OCI-LY1 (cell line): ENCODE results near the gene RAB6A.

Experiments
- CTCF ChIP-seq: fragments of 200-600 bp; sonication (generic), shearing (Covaris generic); IDR thresholded peaks from 2 replicates; pipeline ENCODE4 v1.5.1; 2017; ENCODE audit warnings: mild to moderate bottlenecking, antibody characterized with exemption, low read length, moderate library complexity, mixed read lengths
- EZH2 ChIP-seq: fragments of 200-600 bp; sonication (generic), shearing (Covaris generic); IDR thresholded peaks from 2 replicates; pipeline ENCODE4 v1.8.0; 2017; ENCODE audit warnings: borderline replicate concordance, mixed run types, mild to moderate bottlenecking, antibody characterized with exemption, low read length, moderate library complexity, mixed read lengths

DNA sequence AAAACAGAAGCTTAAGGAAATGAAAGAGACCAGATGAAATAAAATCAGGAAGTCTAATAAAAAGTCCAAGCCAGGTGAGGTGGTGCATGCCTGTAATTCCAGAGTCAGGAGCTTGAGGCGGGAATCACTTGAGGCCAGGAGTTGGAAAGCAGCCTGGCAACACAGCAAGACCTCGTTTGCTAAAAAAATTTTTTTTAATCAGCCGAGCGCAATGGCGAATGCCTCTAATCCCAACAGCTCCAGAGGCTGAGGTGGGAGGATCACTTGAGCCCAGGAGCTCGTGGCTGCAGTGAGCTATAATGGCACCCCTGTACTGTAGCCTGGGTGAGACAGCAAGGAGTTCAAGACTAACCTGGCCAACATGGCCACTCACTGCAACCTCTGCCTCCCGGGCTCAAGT, 8.0 kb downstream of the RAB6A start:
- TF ChIP-seq CTCF (no peak), EZH2 (no peak)
